ENCODE results near the gene BSND. TPM values are rescaled to one million over a fixed set of nuclear protein-coding genes. Genes with fewer than 3 reads are reported as not detected.

BSND gene
- total RNA-seq, 1 experiment from 2014 or later, result not detected

DNA sequence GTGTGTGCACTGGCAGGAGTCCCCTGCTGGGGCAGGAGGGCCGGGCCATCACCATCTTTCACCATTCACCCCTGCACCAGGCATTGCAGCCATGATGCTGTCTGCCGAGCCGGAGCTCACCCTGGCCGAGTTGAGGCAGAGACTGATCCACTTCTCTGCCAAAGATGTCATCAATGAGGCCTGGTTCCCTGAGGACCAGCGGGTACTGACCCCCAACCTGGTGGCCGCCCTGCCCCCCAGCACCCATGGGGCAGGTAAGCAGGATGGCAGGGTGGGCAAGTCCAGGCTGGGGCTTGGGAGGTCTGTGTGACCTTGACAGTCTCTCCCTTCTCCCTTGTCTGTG lies 59.2 kb downstream of the BSND start:
- no peaks in the 10 kb centered on the region for H3K27me3 Mint-ChIP-seq (ENCODE audit: insufficient read depth, unreplicated experiment)
- no peaks in the 10 kb centered on the region for H3K27me3 ChIP-seq (replicated peaks; ENCODE audit: control insufficient read depth, insufficient read depth, low read length)
- no peaks in the 10 kb centered on the region for H3K9me3 ChIP-seq
- no peaks in the 10 kb centered on the region for H3K4me1 Mint-ChIP-seq (ENCODE audit: low read depth, unreplicated experiment)
- H3K4me1 ChIP-seq, result no peaks in the 10 kb centered on the region
- BruUV-seq (replicated peaks), result no TSS peak
- H3K4me3 Mint-ChIP-seq (ENCODE audit: unreplicated experiment), result no peak overlapping the region
- no peak overlapping the region for H3K27ac Mint-ChIP-seq (ENCODE audit: unreplicated experiment)
- ChIA-PET POLR2A (no interaction called here), CTCF (no interaction called here)
- no peak overlapping the region for H3K4me3 ChIP-seq (ENCODE audit: low read depth, low read length)
- peak in 1 of 2 experiments; percentile 7 for DNase-seq
- no peaks in the 10 kb centered on the region; the same call in 1 of the 2 replicates for H3K36me3 ChIP-seq (ENCODE audit: control insufficient read depth, insufficient read depth, low read length)
- H3K9me3 Mint-ChIP-seq (ENCODE audit: unreplicated experiment), result no peaks in the 10 kb centered on the region
- peaks cover 32% of the 10 kb centered on the region for H3K36me3 Mint-ChIP-seq (ENCODE audit: insufficient read depth, unreplicated experiment)
- intact Hi-C loops (cut with micrococcal nuclease; ENCODE audit: unreplicated experiment), result no loop called here
- TF ChIP-seq, protein P1, sequence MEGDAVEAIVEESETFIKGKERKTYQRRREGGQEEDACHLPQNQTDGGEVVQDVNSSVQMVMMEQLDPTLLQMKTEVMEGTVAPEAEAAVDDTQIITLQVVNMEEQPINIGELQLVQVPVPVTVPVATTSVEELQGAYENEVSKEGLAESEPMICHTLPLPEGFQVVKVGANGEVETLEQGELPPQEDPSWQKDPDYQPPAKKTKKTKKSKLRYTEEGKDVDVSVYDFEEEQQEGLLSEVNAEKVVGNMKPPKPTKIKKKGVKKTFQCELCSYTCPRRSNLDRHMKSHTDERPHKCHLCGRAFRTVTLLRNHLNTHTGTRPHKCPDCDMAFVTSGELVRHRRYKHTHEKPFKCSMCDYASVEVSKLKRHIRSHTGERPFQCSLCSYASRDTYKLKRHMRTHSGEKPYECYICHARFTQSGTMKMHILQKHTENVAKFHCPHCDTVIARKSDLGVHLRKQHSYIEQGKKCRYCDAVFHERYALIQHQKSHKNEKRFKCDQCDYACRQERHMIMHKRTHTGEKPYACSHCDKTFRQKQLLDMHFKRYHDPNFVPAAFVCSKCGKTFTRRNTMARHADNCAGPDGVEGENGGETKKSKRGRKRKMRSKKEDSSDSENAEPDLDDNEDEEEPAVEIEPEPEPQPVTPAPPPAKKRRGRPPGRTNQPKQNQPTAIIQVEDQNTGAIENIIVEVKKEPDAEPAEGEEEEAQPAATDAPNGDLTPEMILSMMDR (IDR thresholded peaks at IDR 0.05; ENCODE audit: insufficient read depth in 1 of 2, low read depth in 1 of 2, low read length in 1 of 2, severe bottlenecking in 1 of 2, unreplicated experiment in 1 of 2), result no peak

DNA sequence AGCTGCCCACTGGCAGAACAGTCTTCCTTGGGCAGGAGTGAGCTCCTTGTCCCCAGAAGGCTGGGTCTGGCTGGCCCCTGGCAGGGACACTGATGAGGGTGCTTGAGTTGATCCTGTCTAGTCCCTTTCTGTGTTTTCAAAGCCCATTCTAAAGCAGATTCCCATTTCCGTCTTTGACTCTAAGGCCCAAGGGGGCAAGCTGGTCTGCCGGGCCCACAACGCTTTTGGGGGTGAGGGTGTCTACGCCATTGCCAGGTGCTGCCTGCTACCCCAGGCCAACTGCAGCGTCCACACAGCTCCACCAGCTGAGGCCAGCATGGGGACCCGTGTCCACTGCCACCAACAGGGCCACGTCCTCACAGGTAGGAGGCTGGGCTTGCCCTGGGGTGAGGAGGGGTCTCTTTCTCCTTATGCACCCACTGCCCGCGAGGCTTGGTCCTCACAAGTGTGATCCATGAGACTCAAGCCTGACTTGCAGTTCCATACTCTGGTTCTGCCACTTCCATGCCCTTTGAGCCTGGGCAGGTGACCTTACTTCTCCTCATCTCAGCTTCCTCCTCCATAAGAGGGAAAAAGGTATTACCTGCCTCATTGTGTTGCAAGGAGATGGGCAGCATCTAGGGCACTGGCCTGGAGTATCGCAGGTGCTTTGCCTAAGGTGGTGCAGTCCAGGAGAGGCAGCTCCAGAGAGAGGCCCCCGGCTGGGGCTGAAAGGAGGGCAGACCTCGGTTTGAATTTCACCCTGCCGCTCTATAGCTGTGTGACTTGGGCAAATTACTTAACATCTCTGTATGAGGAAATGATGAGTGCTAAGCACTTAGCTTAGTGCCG lies 60.8 kb downstream of the BSND start:
- TF ChIP-seq, protein P1 (IDR thresholded peaks at IDR 0.05; ENCODE audit: insufficient read depth in 1 of 2, low read depth in 1 of 2, low read length in 1 of 2, severe bottlenecking in 1 of 2, unreplicated experiment in 1 of 2), result no peak
- Mint-ChIP-seq H3K27ac (ENCODE audit: unreplicated experiment) (no peak overlapping the region), H3K27me3 (ENCODE audit: insufficient read depth, unreplicated experiment) (no peaks in the 10 kb centered on the region), H3K4me1 (ENCODE audit: low read depth, unreplicated experiment) (no peaks in the 10 kb centered on the region), H3K4me3 (ENCODE audit: unreplicated experiment) (no peak overlapping the region), H3K9me3 (ENCODE audit: unreplicated experiment) (no peaks in the 10 kb centered on the region), H3K36me3 (ENCODE audit: insufficient read depth, unreplicated experiment) (peaks cover 42% of the 10 kb centered on the region)
- no peaks in the 10 kb centered on the region for H3K9me3 ChIP-seq
- BruUV-seq (replicated peaks), result no TSS peak
- CTCF ChIA-PET, result no interaction called here
- H3K4me1 ChIP-seq, result no peaks in the 10 kb centered on the region
- DNase-seq, result peak in 1 of 2 experiments; percentile 24
- no peak overlapping the region for H3K4me3 ChIP-seq (ENCODE audit: low read depth, low read length)
- no peaks in the 10 kb centered on the region; the same call in 1 of the 2 replicates for H3K36me3 ChIP-seq (ENCODE audit: control insufficient read depth, insufficient read depth, low read length)
- H3K27me3 ChIP-seq (replicated peaks; ENCODE audit: control insufficient read depth, insufficient read depth, low read length), result no peaks in the 10 kb centered on the region
- intact Hi-C loops (cut with micrococcal nuclease; ENCODE audit: unreplicated experiment), result no loop called here
- POLR2A ChIA-PET, result no interaction called here

DNA sequence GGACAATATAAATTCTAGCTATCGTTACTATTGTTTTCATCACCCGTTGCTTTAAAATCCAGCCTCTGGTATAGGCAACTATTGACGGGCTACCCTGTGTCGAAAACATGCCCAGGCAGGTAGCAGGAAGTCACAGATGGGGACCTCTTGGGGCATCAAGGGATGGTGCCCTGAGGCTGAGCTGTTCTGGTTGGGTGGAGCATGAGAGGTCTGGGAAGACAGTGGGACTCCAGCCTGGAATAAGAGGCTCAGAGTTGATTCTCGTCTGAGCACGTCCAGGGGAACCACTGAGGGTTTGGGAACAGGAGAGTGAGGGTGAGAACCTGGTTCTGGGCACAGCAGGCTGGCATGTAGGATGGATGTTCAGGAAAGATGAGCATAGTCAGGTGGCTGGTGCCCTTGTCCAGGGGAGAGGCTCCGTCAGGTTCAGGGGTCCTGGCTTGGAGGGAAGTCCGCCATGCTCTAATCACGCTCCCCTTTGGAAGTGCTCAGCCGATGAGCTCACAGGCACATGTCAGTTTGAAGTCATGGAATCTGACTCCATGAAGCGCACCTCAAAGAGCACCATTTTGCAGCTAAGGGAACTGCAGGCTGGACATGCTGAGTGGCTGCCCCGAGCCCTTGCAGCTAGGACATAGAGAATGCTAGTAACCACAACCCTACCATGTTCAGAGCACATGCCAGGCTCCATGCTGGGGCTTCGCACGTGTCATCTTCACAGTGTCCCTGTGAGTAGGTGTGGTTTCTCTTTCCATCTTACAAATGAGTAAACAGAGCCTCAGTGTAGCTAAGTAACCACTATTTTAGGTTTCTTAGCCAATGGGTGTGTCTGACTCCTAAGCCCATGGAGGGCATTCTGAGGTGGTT lies 61.6 kb downstream of the BSND start:
- BruUV-seq (replicated peaks), result no TSS peak
- POLR2A ChIA-PET, result no interaction called here
- H3K36me3 Mint-ChIP-seq (ENCODE audit: insufficient read depth, unreplicated experiment), result peaks cover 42% of the 10 kb centered on the region
- DNase-seq, result no peak
- H3K4me1 Mint-ChIP-seq (ENCODE audit: low read depth, unreplicated experiment), result no peaks in the 10 kb centered on the region
- TF ChIP-seq, protein P1 (IDR thresholded peaks at IDR 0.05; ENCODE audit: insufficient read depth in 1 of 2, low read depth in 1 of 2, low read length in 1 of 2, severe bottlenecking in 1 of 2, unreplicated experiment in 1 of 2), result no peak
- H3K27me3 Mint-ChIP-seq (ENCODE audit: insufficient read depth, unreplicated experiment), result no peaks in the 10 kb centered on the region
- intact Hi-C loops (cut with micrococcal nuclease; ENCODE audit: unreplicated experiment), result no loop called here
- CTCF ChIA-PET, result no interaction called here
- H3K4me1 ChIP-seq, result no peaks in the 10 kb centered on the region
- no peak overlapping the region for H3K4me3 ChIP-seq (ENCODE audit: low read depth, low read length)
- H3K27ac Mint-ChIP-seq (ENCODE audit: unreplicated experiment), result no peak overlapping the region
- H3K9me3 ChIP-seq, result no peaks in the 10 kb centered on the region
- H3K4me3 Mint-ChIP-seq (ENCODE audit: unreplicated experiment), result no peak overlapping the region
- H3K9me3 Mint-ChIP-seq (ENCODE audit: unreplicated experiment), result no peaks in the 10 kb centered on the region
- no peaks in the 10 kb centered on the region for H3K27me3 ChIP-seq (replicated peaks; ENCODE audit: control insufficient read depth, insufficient read depth, low read length)
- H3K36me3 ChIP-seq (ENCODE audit: control insufficient read depth, insufficient read depth, low read length), result no peaks in the 10 kb centered on the region; the same call in 1 of the 2 replicates

All from Caco-2 (cell line).